ENCODE measurements around the gene ATXN7L1.

ATXN7L1 gene

GRCh38 chr7:105571891-105572290 lies 304.5 kb downstream of the ATXN7L1 start:
- no peak overlapping the region for H3K9ac ChIP-seq (ENCODE audit: low read depth, low read length, poor library complexity)
- H3K4me2 ChIP-seq (ENCODE audit: insufficient read depth, low read length, poor library complexity, severe bottlenecking), result no peak overlapping the region
- no peak overlapping the region for H2BK15ac ChIP-seq (ENCODE audit: low read length)
- H4K91ac ChIP-seq (ENCODE audit: low read depth, low read length, poor library complexity), result no peak overlapping the region
- H3K79me1 ChIP-seq (ENCODE audit: low read depth, low read length), result no peaks in the 10 kb centered on the region
- no peak overlapping the region for H3K4ac ChIP-seq (ENCODE audit: low read length)
- H3K36me3 ChIP-seq (replicated peaks in 1 of 2; ENCODE audit: control insufficient read depth in 2 of 2, insufficient read depth in 2 of 2, low read length in 2 of 2), result peaks cover 3 to 23% of the 10 kb centered on the region in 2 donors
- no peak overlapping the region for H2BK5ac ChIP-seq (ENCODE audit: low read length)
- no peak overlapping the region for H2AK5ac ChIP-seq (ENCODE audit: low read depth, low read length)
- H4K8ac ChIP-seq (ENCODE audit: low read depth, low read length), result no peak overlapping the region
- H3K4me1 ChIP-seq (ENCODE audit: control insufficient read depth in 2 of 2, insufficient read depth in 1 of 2, low read depth in 1 of 2, low read length in 2 of 2), result no peaks in the 10 kb centered on the region
- H3K14ac ChIP-seq (ENCODE audit: low read length), result no peak overlapping the region
- no CpG with 5 or more reads among the region's 2 CpGs for WGBS, 2 donors (ENCODE audit: extremely low coverage in 2 of 2, insufficient read length in 2 of 2, insufficient replicate concordance in 1 of 2)
- H3K9me3 ChIP-seq (replicated peaks in 1 of 2; ENCODE audit: control insufficient read depth in 2 of 2, insufficient read depth in 1 of 2, low read depth in 1 of 2, low read length in 2 of 2), result no peaks in the 10 kb centered on the region
- no peak overlapping the region for H2BK12ac ChIP-seq (ENCODE audit: low read length)
- no peak overlapping the region for H3K23ac ChIP-seq (ENCODE audit: low read depth, low read length, poor library complexity)
- no peak for DNase-seq (ENCODE audit: low spot score)
- H3K18ac ChIP-seq (ENCODE audit: low read length), result no peak overlapping the region
- no peak overlapping the region for H3K27ac ChIP-seq (replicated peaks; ENCODE audit: low read length)
- no peaks in the 10 kb centered on the region for H3K27me3 ChIP-seq (ENCODE audit: control insufficient read depth in 3 of 3, insufficient read depth in 3 of 3, low read depth in 1 of 3, low read length in 3 of 3)
- no peak overlapping the region for H2BK120ac ChIP-seq (ENCODE audit: low read depth, low read length)
- H3K4me3 ChIP-seq (ENCODE audit: low read length in 2 of 2), result no peak overlapping the region
- no peak overlapping the region for H2AFZ ChIP-seq (ENCODE audit: low read length)

DNA sequence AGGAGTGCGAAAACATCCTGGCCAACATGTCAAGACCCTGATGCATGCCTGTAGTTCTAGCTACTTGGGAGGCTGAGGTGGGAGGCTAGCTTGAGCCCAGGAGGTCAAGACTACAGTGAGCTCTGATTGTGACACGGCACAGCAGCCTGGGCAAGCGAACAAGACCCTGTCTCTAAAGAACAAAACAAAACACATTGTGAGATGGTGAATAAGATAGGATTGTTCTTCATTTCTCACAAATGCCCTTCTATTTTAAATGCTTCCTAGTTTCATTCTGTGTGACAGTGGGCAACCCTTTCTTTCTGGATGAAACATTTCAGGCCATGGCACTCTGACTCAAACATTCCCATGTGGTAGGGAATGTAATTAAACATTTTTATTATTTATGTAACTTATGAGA lies 308.6 kb downstream of the ATXN7L1 start:
- Histone ChIP-seq H2AK5ac (ENCODE audit: low read depth, low read length) (no peak overlapping the region), H3K4me2 (ENCODE audit: insufficient read depth, low read length, poor library complexity, severe bottlenecking) (no peak overlapping the region), H3K23ac (ENCODE audit: low read depth, low read length, poor library complexity) (no peak overlapping the region), H2AFZ (ENCODE audit: low read length) (no peak overlapping the region), H3K27ac (replicated peaks; ENCODE audit: low read length) (no peak overlapping the region), H3K9me3 (replicated peaks in 1 of 2; ENCODE audit: control insufficient read depth in 2 of 2, insufficient read depth in 1 of 2, low read depth in 1 of 2, low read length in 2 of 2) (no peaks in the 10 kb centered on the region), H3K36me3 (replicated peaks in 1 of 2; ENCODE audit: control insufficient read depth in 2 of 2, insufficient read depth in 2 of 2, low read length in 2 of 2) (peaks cover 10 to 63% of the 10 kb centered on the region in 2 donors), H3K79me1 (ENCODE audit: low read depth, low read length) (peaks cover 2% of the 10 kb centered on the region), H2BK15ac (ENCODE audit: low read length) (no peak overlapping the region), H2BK12ac (ENCODE audit: low read length) (no peak overlapping the region), H3K9ac (ENCODE audit: low read depth, low read length, poor library complexity) (no peak overlapping the region), H2BK5ac (ENCODE audit: low read length) (no peak overlapping the region), H2BK120ac (ENCODE audit: low read depth, low read length) (no peak overlapping the region), H3K14ac (ENCODE audit: low read length) (no peak overlapping the region), H4K91ac (ENCODE audit: low read depth, low read length, poor library complexity) (no peak overlapping the region), H3K27me3 (ENCODE audit: control insufficient read depth in 3 of 3, insufficient read depth in 3 of 3, low read depth in 1 of 3, low read length in 3 of 3) (no peaks in the 10 kb centered on the region), H3K4ac (ENCODE audit: low read length) (no peak overlapping the region), H3K4me3 (ENCODE audit: low read length in 2 of 2) (no peak overlapping the region), H3K4me1 (ENCODE audit: control insufficient read depth in 2 of 2, insufficient read depth in 1 of 2, low read depth in 1 of 2, low read length in 2 of 2) (no peaks in the 10 kb centered on the region), H3K18ac (ENCODE audit: low read length) (no peak overlapping the region), H4K8ac (ENCODE audit: low read depth, low read length) (no peak overlapping the region)
- no peak for DNase-seq (ENCODE audit: low spot score)
- WGBS, 2 donors (ENCODE audit: extremely low coverage in 2 of 2, insufficient read length in 2 of 2, insufficient replicate concordance in 1 of 2), result no CpG with 5 or more reads among the region's 3 CpGs

DNA sequence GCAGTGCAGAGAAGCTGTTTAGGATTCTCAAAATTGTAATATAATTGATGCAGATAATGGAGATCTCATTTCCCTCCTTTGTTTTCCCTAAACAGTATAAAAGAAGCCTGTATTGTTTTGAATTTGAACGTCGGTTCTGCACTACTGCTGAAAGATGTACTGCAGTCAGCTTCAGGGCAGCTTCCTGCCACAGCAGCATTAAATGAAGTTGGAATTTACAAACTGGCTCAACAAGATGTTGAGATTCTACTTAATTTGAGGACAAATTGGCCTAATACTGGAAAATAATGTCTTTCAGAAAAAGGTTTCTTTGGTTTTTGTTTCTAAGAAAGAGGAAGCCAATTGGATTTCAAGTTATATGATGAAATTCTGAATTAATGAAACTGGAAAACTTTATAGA lies 309.4 kb downstream of the ATXN7L1 start:
- no peak overlapping the region for H2BK120ac ChIP-seq (ENCODE audit: low read depth, low read length)
- no peak overlapping the region for H2AFZ ChIP-seq (ENCODE audit: low read length)
- H3K4ac ChIP-seq (ENCODE audit: low read length), result no peak overlapping the region
- DNase-seq (ENCODE audit: low spot score), result no peak
- no peaks in the 10 kb centered on the region for H3K4me1 ChIP-seq (ENCODE audit: control insufficient read depth in 2 of 2, insufficient read depth in 1 of 2, low read depth in 1 of 2, low read length in 2 of 2)
- H3K9ac ChIP-seq (ENCODE audit: low read depth, low read length, poor library complexity), result no peak overlapping the region
- H2BK15ac ChIP-seq (ENCODE audit: low read length), result no peak overlapping the region
- H3K23ac ChIP-seq (ENCODE audit: low read depth, low read length, poor library complexity), result no peak overlapping the region
- no peaks in the 10 kb centered on the region for H3K9me3 ChIP-seq (replicated peaks in 1 of 2; ENCODE audit: control insufficient read depth in 2 of 2, insufficient read depth in 1 of 2, low read depth in 1 of 2, low read length in 2 of 2)
- H3K27me3 ChIP-seq (ENCODE audit: control insufficient read depth in 3 of 3, insufficient read depth in 3 of 3, low read depth in 1 of 3, low read length in 3 of 3), result no peaks in the 10 kb centered on the region
- H4K91ac ChIP-seq (ENCODE audit: low read depth, low read length, poor library complexity), result no peak overlapping the region
- H3K4me2 ChIP-seq (ENCODE audit: insufficient read depth, low read length, poor library complexity, severe bottlenecking), result no peak overlapping the region
- H3K18ac ChIP-seq (ENCODE audit: low read length), result no peak overlapping the region
- WGBS, 2 donors (ENCODE audit: extremely low coverage in 2 of 2, insufficient read length in 2 of 2, insufficient replicate concordance in 1 of 2), result no CpG with 5 or more reads among the region's 2 CpGs
- H4K8ac ChIP-seq (ENCODE audit: low read depth, low read length), result no peak overlapping the region
- no peak overlapping the region for H2AK5ac ChIP-seq (ENCODE audit: low read depth, low read length)
- H3K4me3 ChIP-seq (ENCODE audit: low read length in 2 of 2), result no peak overlapping the region
- H3K79me1 ChIP-seq (ENCODE audit: low read depth, low read length), result peaks cover 2% of the 10 kb centered on the region
- no peak overlapping the region for H2BK12ac ChIP-seq (ENCODE audit: low read length)
- peaks cover 10 to 71% of the 10 kb centered on the region in 2 donors for H3K36me3 ChIP-seq (replicated peaks in 1 of 2; ENCODE audit: control insufficient read depth in 2 of 2, insufficient read depth in 2 of 2, low read length in 2 of 2)
- no peak overlapping the region for H2BK5ac ChIP-seq (ENCODE audit: low read length)
- H3K14ac ChIP-seq (ENCODE audit: low read length), result no peak overlapping the region
- H3K27ac ChIP-seq (replicated peaks; ENCODE audit: low read length), result no peak overlapping the region

DNA sequence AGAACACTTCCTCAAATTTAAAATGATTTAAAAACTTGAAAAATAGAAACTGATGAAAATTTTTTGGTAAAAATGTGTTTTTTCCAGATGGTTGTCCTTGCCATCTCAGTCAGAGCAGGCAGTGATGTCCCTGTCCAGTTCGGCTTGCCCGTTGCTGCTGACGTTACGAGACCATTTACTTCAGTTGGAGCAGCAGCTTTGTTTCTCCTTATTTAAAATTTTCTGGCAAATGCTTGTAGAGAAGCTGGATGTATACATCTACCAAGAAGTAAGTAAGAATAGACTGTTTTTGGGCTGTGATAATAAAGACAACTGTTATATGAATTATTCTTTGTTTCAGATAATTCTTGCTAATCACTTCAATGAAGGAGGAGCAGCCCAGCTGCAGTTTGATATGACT lies 311.2 kb downstream of the ATXN7L1 start:
- Histone ChIP-seq H2BK15ac (ENCODE audit: low read length) (no peak overlapping the region), H3K4me2 (ENCODE audit: insufficient read depth, low read length, poor library complexity, severe bottlenecking) (no peak overlapping the region), H3K79me1 (ENCODE audit: low read depth, low read length) (peaks cover 2% of the 10 kb centered on the region), H2BK5ac (ENCODE audit: low read length) (no peak overlapping the region), H3K14ac (ENCODE audit: low read length) (no peak overlapping the region), H2AK5ac (ENCODE audit: low read depth, low read length) (no peak overlapping the region), H4K8ac (ENCODE audit: low read depth, low read length) (no peak overlapping the region), H3K18ac (ENCODE audit: low read length) (no peak overlapping the region), H3K9ac (ENCODE audit: low read depth, low read length, poor library complexity) (no peak overlapping the region), H2BK120ac (ENCODE audit: low read depth, low read length) (no peak overlapping the region), H3K4ac (ENCODE audit: low read length) (no peak overlapping the region), H3K4me3 (ENCODE audit: low read length in 2 of 2) (no peak overlapping the region), H3K27me3 (ENCODE audit: control insufficient read depth in 3 of 3, insufficient read depth in 3 of 3, low read depth in 1 of 3, low read length in 3 of 3) (no peaks in the 10 kb centered on the region), H3K9me3 (replicated peaks in 1 of 2; ENCODE audit: control insufficient read depth in 2 of 2, insufficient read depth in 1 of 2, low read depth in 1 of 2, low read length in 2 of 2) (no peaks in the 10 kb centered on the region), H2BK12ac (ENCODE audit: low read length) (no peak overlapping the region), H3K4me1 (ENCODE audit: control insufficient read depth in 2 of 2, insufficient read depth in 1 of 2, low read depth in 1 of 2, low read length in 2 of 2) (no peaks in the 10 kb centered on the region), H3K23ac (ENCODE audit: low read depth, low read length, poor library complexity) (no peak overlapping the region), H3K27ac (replicated peaks; ENCODE audit: low read length) (no peak overlapping the region), H3K36me3 (replicated peaks in 1 of 2; ENCODE audit: control insufficient read depth in 2 of 2, insufficient read depth in 2 of 2, low read length in 2 of 2) (peaks cover 10 to 86% of the 10 kb centered on the region in 2 donors), H2AFZ (ENCODE audit: low read length) (no peak overlapping the region), H4K91ac (ENCODE audit: low read depth, low read length, poor library complexity) (no peak overlapping the region)
- no CpG with 5 or more reads among the region's 4 CpGs for WGBS, 2 donors (ENCODE audit: extremely low coverage in 2 of 2, insufficient read length in 2 of 2, insufficient replicate concordance in 1 of 2)
- DNase-seq (ENCODE audit: low spot score), result no peak

Measured in neuronal stem cell (in vitro differentiated cells).